IgD-negative memory B cell (primary cell): ENCODE data around the gene ZNF565. TPM values are rescaled to one million over a fixed set of nuclear protein-coding genes. Genes with fewer than 3 reads are reported as not detected.
"Not testable (repeated sequence)": the region's sequence is repeated elsewhere in the genome, so short reads cannot be mapped to it uniquely, and the experiment has no call there.

Experiments
- H3K27ac Mint-ChIP-seq, 3 donors: one replicate each; pipeline ENCODE4 v1.8.0; 2020 to 2022; ENCODE audit warnings: mild to moderate bottlenecking in 3 of 3, mixed read lengths in 3 of 3, moderate library complexity in 1 of 3
- H3K27me3 Mint-ChIP-seq: one replicate; pipeline ENCODE4 v1.8.0; 2021; ENCODE audit warnings: mixed read lengths
- H3K36me3 Mint-ChIP-seq: one replicate; pipeline ENCODE4 v1.8.0; 2020; ENCODE audit warnings: mild to moderate bottlenecking, mixed read lengths
- H3K4me1 Mint-ChIP-seq, 3 donors: one replicate each; pipeline ENCODE4 v1.8.0; 2020 to 2022; ENCODE audit warnings: mixed read lengths in 3 of 3, mild to moderate bottlenecking in 1 of 3
- H3K4me3 Mint-ChIP-seq, 4 donors: one replicate each; pipeline ENCODE4 v1.8.0; 2020 to 2022; ENCODE audit warnings: mild to moderate bottlenecking in 4 of 4, mixed read lengths in 4 of 4, moderate library complexity in 3 of 4
- H3K9me3 Mint-ChIP-seq, 3 donors: one replicate each; pipeline ENCODE4 v1.8.0; 2020 to 2021; ENCODE audit warnings: mixed read lengths in 3 of 3, mild to moderate bottlenecking in 1 of 3
- polyA plus RNA-seq: library from polyadenylated mRNA; unstranded; fragments of 300-500 nt; fragmentation: Illumina TruSeq; gene quantifications from one replicate; pipeline ENCODE4 v1.2.3, GENCODE V29; 2021

Gene ZNF565
- polyA plus RNA-seq, 1 donor from 2014 or later, result 3.8 TPM

- Mint-ChIP-seq H3K36me3 (peaks cover 9% of the 10 kb centered on the region), H3K9me3 (no peaks in the 10 kb centered on the region), H3K27ac (no peak overlapping the region), H3K4me1 (no peaks in the 10 kb centered on the region), H3K27me3 (no peaks in the 10 kb centered on the region), H3K4me3 (no peak overlapping the region)
Observed at GRCh38 chr19:36183245-36183628, 31.2 kb downstream of the ZNF565 start.

GRCh38 chr19:36182612-36183244 is 31.7 kb downstream of the ZNF565 start:
- Mint-ChIP-seq H3K36me3 (peaks cover 9% of the 10 kb centered on the region), H3K27me3 (no peaks in the 10 kb centered on the region), H3K27ac (no peak overlapping the region), H3K9me3 (no peaks in the 10 kb centered on the region), H3K4me3 (no peak overlapping the region), H3K4me1 (no peaks in the 10 kb centered on the region)

GRCh38 chr19:36179077-36179476 is 35.4 kb downstream of the ZNF565 start:
- not testable (repeated sequence) for H3K27me3 Mint-ChIP-seq, H3K9me3 Mint-ChIP-seq, H3K4me1 Mint-ChIP-seq, H3K36me3 Mint-ChIP-seq, H3K4me3 Mint-ChIP-seq, H3K27ac Mint-ChIP-seq

GRCh38 chr19:36173846-36174245 is 40.6 kb downstream of the ZNF565 start:
- not testable (repeated sequence) for H3K27ac Mint-ChIP-seq, H3K27me3 Mint-ChIP-seq, H3K4me1 Mint-ChIP-seq, H3K4me3 Mint-ChIP-seq, H3K36me3 Mint-ChIP-seq, H3K9me3 Mint-ChIP-seq

GRCh38 chr19:36172852-36173251 is 41.6 kb downstream of the ZNF565 start:
- H3K27me3 Mint-ChIP-seq, result no peaks in the 10 kb centered on the region
- H3K4me3 Mint-ChIP-seq, result no peak overlapping the region
- no peak overlapping the region for H3K27ac Mint-ChIP-seq
- no peaks in the 10 kb centered on the region for H3K36me3 Mint-ChIP-seq
- peaks cover 0 to 7% (median 2%) of the 10 kb centered on the region in 3 donors for H3K4me1 Mint-ChIP-seq
- no peaks in the 10 kb centered on the region for H3K9me3 Mint-ChIP-seq

GRCh38 chr19:36169084-36169760 is 45.2 kb downstream of the ZNF565 start:
- peaks cover 0 to 7% (median 2%) of the 10 kb centered on the region in 3 donors for H3K4me1 Mint-ChIP-seq
- peak overlapping the region in 1 of 3 donors; percentile 69 for H3K27ac Mint-ChIP-seq
- H3K9me3 Mint-ChIP-seq, result no peaks in the 10 kb centered on the region
- no peak overlapping the region for H3K4me3 Mint-ChIP-seq
- no peaks in the 10 kb centered on the region for H3K27me3 Mint-ChIP-seq
- H3K36me3 Mint-ChIP-seq, result no peaks in the 10 kb centered on the region

- peaks cover 5% of the 10 kb centered on the region for H3K36me3 Mint-ChIP-seq
- H3K4me1 Mint-ChIP-seq, result no peaks in the 10 kb centered on the region
- no peaks in the 10 kb centered on the region for H3K27me3 Mint-ChIP-seq
- H3K9me3 Mint-ChIP-seq, result no peaks in the 10 kb centered on the region
- H3K27ac Mint-ChIP-seq, result no peak overlapping the region
- no peak overlapping the region for H3K4me3 Mint-ChIP-seq
Observed at GRCh38 chr19:36163813-36164212, 50.7 kb downstream of the ZNF565 start.

- no peaks in the 10 kb centered on the region for H3K4me1 Mint-ChIP-seq
- H3K27me3 Mint-ChIP-seq, result no peaks in the 10 kb centered on the region
- H3K36me3 Mint-ChIP-seq, result peaks cover 5% of the 10 kb centered on the region
- no peak overlapping the region for H3K27ac Mint-ChIP-seq
- H3K9me3 Mint-ChIP-seq, result no peaks in the 10 kb centered on the region
- H3K4me3 Mint-ChIP-seq, result no peak overlapping the region
Observed at GRCh38 chr19:36160821-36161596, 53.5 kb downstream of the ZNF565 start.

- Mint-ChIP-seq H3K4me1 (peaks cover 0 to 4% (median 0%) of the 10 kb centered on the region in 3 donors), H3K36me3 (peaks cover 7% of the 10 kb centered on the region), H3K4me3 (no peak overlapping the region), H3K9me3 (no peaks in the 10 kb centered on the region), H3K27me3 (no peaks in the 10 kb centered on the region), H3K27ac (no peak overlapping the region)
Observed at GRCh38 chr19:36153126-36153525, 61.3 kb downstream of the ZNF565 start.

GRCh38 chr19:36152352-36153091 is 61.9 kb downstream of the ZNF565 start, which contains the start of gene COX7A1:
Gene COX7A1, minus strand, starts transcription at chr19:36152447. Its CDS starts 40 bp downstream, at chr19:36152407.
- Mint-ChIP-seq H3K27ac (no peak within 1 kb of the TSS), H3K27me3 (no peaks in the 10 kb centered on the region), H3K4me3 (no peak within 1 kb of the TSS), H3K4me1 (peaks cover 0 to 4% (median 0%) of the 10 kb centered on the region in 3 donors), H3K36me3 (peaks cover 7% of the 10 kb centered on the region), H3K9me3 (no peaks in the 10 kb centered on the region)

GRCh38 chr19:36152019-36152351 is 62.5 kb downstream of the ZNF565 start:
- Mint-ChIP-seq H3K27ac (no peak overlapping the region), H3K36me3 (peaks cover 7% of the 10 kb centered on the region), H3K4me1 (peaks cover 0 to 4% (median 0%) of the 10 kb centered on the region in 3 donors), H3K9me3 (no peaks in the 10 kb centered on the region), H3K4me3 (no peak overlapping the region), H3K27me3 (no peaks in the 10 kb centered on the region)

GRCh38 chr19:36151144-36152018 is 63.1 kb downstream of the ZNF565 start:
- H3K27me3 Mint-ChIP-seq, result no peaks in the 10 kb centered on the region
- peaks cover 7% of the 10 kb centered on the region for H3K36me3 Mint-ChIP-seq
- H3K4me1 Mint-ChIP-seq, result peaks cover 0 to 4% (median 0%) of the 10 kb centered on the region in 3 donors
- H3K9me3 Mint-ChIP-seq, result no peaks in the 10 kb centered on the region
- H3K27ac Mint-ChIP-seq, result no peak overlapping the region
- no peak overlapping the region for H3K4me3 Mint-ChIP-seq

- Mint-ChIP-seq H3K36me3 (peaks cover 7% of the 10 kb centered on the region), H3K9me3 (no peaks in the 10 kb centered on the region), H3K4me3 (no peak overlapping the region), H3K27ac (peak overlapping the region in 1 of 3 donors; percentile 67), H3K27me3 (no peaks in the 10 kb centered on the region), H3K4me1 (peaks cover 0 to 4% (median 0%) of the 10 kb centered on the region in 3 donors)
Observed at GRCh38 chr19:36150586-36150985, 63.9 kb downstream of the ZNF565 start.

- peak overlapping the region in 1 of 3 donors; percentile 67 for H3K27ac Mint-ChIP-seq
- no peak overlapping the region for H3K4me3 Mint-ChIP-seq
- peaks cover 0 to 5% (median 0%) of the 10 kb centered on the region in 3 donors for H3K4me1 Mint-ChIP-seq
- H3K27me3 Mint-ChIP-seq, result no peaks in the 10 kb centered on the region
- no peaks in the 10 kb centered on the region for H3K9me3 Mint-ChIP-seq
- peaks cover 7% of the 10 kb centered on the region for H3K36me3 Mint-ChIP-seq
Observed at GRCh38 chr19:36149673-36150406, 64.6 kb downstream of the ZNF565 start.
